ENCODE measurements around the gene NTF3.

The NTF3 gene

GRCh38 chr12:5432011-5432400, at the start of gene NTF3:
Gene NTF3, plus strand, starts transcription at chr12:5432108. Its CDS starts 217 bp downstream, at chr12:5432325.
- TF ChIP-seq CTCF (IDR thresholded peaks at IDR 0.05) (no peak), ZFX (IDR thresholded peaks at IDR 0.05; ENCODE audit: borderline replicate concordance) (no peak)
- no peak within 1 kb of the TSS for H3K27ac ChIP-seq

GRCh38 chr12:5384015-5384414, 47.9 kb upstream of the NTF3 start:
- no peak overlapping the region for H3K27ac ChIP-seq
- TF ChIP-seq CTCF (IDR thresholded peaks at IDR 0.05) (no peak), ZFX (IDR thresholded peaks at IDR 0.05; ENCODE audit: borderline replicate concordance) (no peak)

GRCh38 chr12:5388581-5389535, 43.0 kb upstream of the NTF3 start:
- TF ChIP-seq CTCF (IDR thresholded peaks at IDR 0.05) (no peak), ZFX (IDR thresholded peaks at IDR 0.05; ENCODE audit: borderline replicate concordance) (no peak)
- H3K27ac ChIP-seq: no peak overlapping the region

- no peak overlapping the region for H3K27ac ChIP-seq
- no peak for TF ChIP-seq ZFX (IDR thresholded peaks at IDR 0.05; ENCODE audit: borderline replicate concordance)
- TF ChIP-seq CTCF (IDR thresholded peaks at IDR 0.05): no peak
Measured at GRCh38 chr12:5390174-5390799, 41.6 kb upstream of the NTF3 start.

- no peak for TF ChIP-seq ZFX (IDR thresholded peaks at IDR 0.05; ENCODE audit: borderline replicate concordance)
- TF ChIP-seq CTCF (IDR thresholded peaks at IDR 0.05): no peak
- peak overlapping the region; percentile 41; the same call in 1 of the 2 replicates for H3K27ac ChIP-seq
Measured at GRCh38 chr12:5391653-5392052, 40.3 kb upstream of the NTF3 start.

GRCh38 chr12:5392961-5393360, 38.9 kb upstream of the NTF3 start:
- H3K27ac ChIP-seq: no peak overlapping the region

More at GRCh38 chr12:5392961-5393360, 38.9 kb upstream of the NTF3 start:
- TF ChIP-seq CTCF (IDR thresholded peaks at IDR 0.05) (no peak), ZFX (IDR thresholded peaks at IDR 0.05; ENCODE audit: borderline replicate concordance) (no peak)

Measured in 22Rv1 (cell line).